Neural cell (in vitro differentiated cells): ENCODE results near the gene CST11. TPM values are rescaled to one million over a fixed set of nuclear protein-coding genes. Genes with fewer than 3 reads are reported as not detected.

Experiments used
- H2AFZ ChIP-seq: fragments of 200-600, 300-800 bp; sonication (generic), shearing (Covaris generic); 2 replicates; pipeline ENCODE4 v1.6.0; 2014; ENCODE audit warnings: low read depth, mild to moderate bottlenecking, antibody characterized with exemption, low read length, moderate library complexity
- H3F3A ChIP-seq: fragments of 200-600 bp; shearing (Covaris generic); 2 replicates; pipeline ENCODE4 v1.6.1; 2016; ENCODE audit warnings: mild to moderate bottlenecking, moderate library complexity, mixed read lengths, antibody characterized with exemption, low read length; ENCODE audit not compliant: insufficient read depth, poor library complexity, severe bottlenecking
- H3K27ac ChIP-seq: fragments of 200-600, 300-800 bp; sonication (generic), shearing (Covaris generic); 2 replicates; pipeline ENCODE4 v1.5.1; 2014; ENCODE audit warnings: mild to moderate bottlenecking, low read length, moderate library complexity
- H3K27me3 ChIP-seq: fragments of 300-800, 200-600 bp; sonication (generic), shearing (Covaris generic); 2 replicates; pipeline ENCODE4 v1.6.0; 2014; ENCODE audit warnings: mild to moderate bottlenecking, low read depth, low read length, moderate library complexity; ENCODE audit not compliant: insufficient read depth
- H3K36me3 ChIP-seq: fragments of 300-800, 200-600 bp; sonication (generic), shearing (Covaris generic); 2 replicates; pipeline ENCODE4 v1.5.1; 2014; ENCODE audit warnings: mild to moderate bottlenecking, antibody characterized with exemption, low read length, moderate library complexity; ENCODE audit not compliant: insufficient read depth
- H3K4me2 ChIP-seq: fragments of 300-800, 200-600 bp; sonication (generic), shearing (Covaris generic); 2 replicates; pipeline ENCODE4 v1.6.0; 2014; ENCODE audit warnings: mild to moderate bottlenecking, low read length
- H3K4me3 ChIP-seq: fragments of 300-800, 200-600 bp; sonication (generic), shearing (Covaris generic); 2 replicates; pipeline ENCODE4 v1.5.1; 2014; ENCODE audit warnings: mild to moderate bottlenecking, low read length, moderate library complexity
- H3K79me2 ChIP-seq: fragments of 200-600 bp; shearing (Covaris generic); replicated peaks from 2 replicates; pipeline ENCODE4 v1.6.0; 2014; ENCODE audit warnings: mild to moderate bottlenecking, low read length, moderate library complexity; ENCODE audit not compliant: insufficient read depth
- H3K9ac ChIP-seq: fragments of 300-800, 200-600 bp; sonication (generic), shearing (Covaris generic); 2 replicates; pipeline ENCODE4 v1.6.1; 2016; ENCODE audit warnings: mild to moderate bottlenecking, low read length, mixed read lengths
- H3K9me2 ChIP-seq: fragments of 200-600 bp; shearing (Covaris generic); 2 replicates; pipeline ENCODE4 v1.6.1; 2016; ENCODE audit warnings: mild to moderate bottlenecking, low read length, mixed read lengths; ENCODE audit not compliant: insufficient read depth
- H3K9me3 ChIP-seq: fragments of 200-600, 300-800 bp; sonication (generic), shearing (Covaris generic); 2 replicates; pipeline ENCODE4 v1.6.1; 2016; ENCODE audit warnings: mild to moderate bottlenecking, mixed run types, low read length, moderate library complexity, mixed read lengths
- H4K20me1 ChIP-seq: fragments of 200-600 bp; shearing (Covaris generic); 2 replicates; pipeline ENCODE4 v1.6.1; 2016; ENCODE audit warnings: mild to moderate bottlenecking, mixed run types; ENCODE audit not compliant: insufficient read depth
- EP300 ChIP-seq: fragments of 450-650 bp; conservative IDR thresholded peaks from 2 replicates; pipeline ENCODE4 v1.6.1; 2014; ENCODE audit warnings: antibody characterized with exemption, mild to moderate bottlenecking, moderate library complexity; ENCODE audit not compliant: poor library complexity, severe bottlenecking
- EZH2 ChIP-seq: fragments of 200-600, 300-800 bp; shearing (Covaris generic), sonication (generic); IDR thresholded peaks from 2 replicates; pipeline ENCODE4 v1.6.1; 2014; ENCODE audit warnings: antibody characterized with exemption, low read length, borderline replicate concordance, mild to moderate bottlenecking; ENCODE audit not compliant: insufficient read depth, poor library complexity, severe bottlenecking
- MXI1 ChIP-seq: fragments of 450-650 bp; conservative IDR thresholded peaks from 2 replicates; pipeline ENCODE4 v1.6.1; 2014; ENCODE audit warnings: antibody characterized with exemption, mild to moderate bottlenecking; ENCODE audit not compliant: poor library complexity, severe bottlenecking
- POLR2AphosphoS5 ChIP-seq: IDR thresholded peaks from 2 replicates; pipeline ENCODE4 v1.6.1; 2012
- RAD21 ChIP-seq: fragments of 450-650 bp; conservative IDR thresholded peaks from 2 replicates; pipeline ENCODE4 v1.6.1; 2014; ENCODE audit warnings: antibody characterized with exemption, mild to moderate bottlenecking, moderate library complexity
- SMC3 ChIP-seq: fragments of 450-650 bp; conservative IDR thresholded peaks from 2 replicates; pipeline ENCODE4 v1.6.1; 2014; ENCODE audit warnings: antibody characterized with exemption, mild to moderate bottlenecking, moderate library complexity; ENCODE audit not compliant: poor library complexity
- TAF1 ChIP-seq: IDR thresholded peaks from 2 replicates; pipeline ENCODE4 v1.6.1; 2012; ENCODE audit warnings: low read depth
- polyA plus RNA-seq: library from polyadenylated mRNA; depleted of rRNA; stranded (reverse); fragments of >200 nt; gene quantifications from 2 replicates; pipeline ENCODE4 v1.2.3, GENCODE V29; 2014
- TF ChIP-seq, protein P1 (sequence below): fragments of 450-650 bp; IDR thresholded peaks from 2 replicates; pipeline ENCODE4 v1.5.1; 2014; ENCODE audit warnings: antibody characterized with exemption, mild to moderate bottlenecking, moderate library complexity; ENCODE audit not compliant: poor library complexity, severe bottlenecking
- TF ChIP-seq, protein P2 (sequence below): IDR thresholded peaks from 2 replicates; pipeline ENCODE4 v1.6.1; 2012; ENCODE audit warnings: borderline replicate concordance

CST11 gene
- polyA plus RNA-seq, 1 donor from 2014 or later = not detected

DNA sequence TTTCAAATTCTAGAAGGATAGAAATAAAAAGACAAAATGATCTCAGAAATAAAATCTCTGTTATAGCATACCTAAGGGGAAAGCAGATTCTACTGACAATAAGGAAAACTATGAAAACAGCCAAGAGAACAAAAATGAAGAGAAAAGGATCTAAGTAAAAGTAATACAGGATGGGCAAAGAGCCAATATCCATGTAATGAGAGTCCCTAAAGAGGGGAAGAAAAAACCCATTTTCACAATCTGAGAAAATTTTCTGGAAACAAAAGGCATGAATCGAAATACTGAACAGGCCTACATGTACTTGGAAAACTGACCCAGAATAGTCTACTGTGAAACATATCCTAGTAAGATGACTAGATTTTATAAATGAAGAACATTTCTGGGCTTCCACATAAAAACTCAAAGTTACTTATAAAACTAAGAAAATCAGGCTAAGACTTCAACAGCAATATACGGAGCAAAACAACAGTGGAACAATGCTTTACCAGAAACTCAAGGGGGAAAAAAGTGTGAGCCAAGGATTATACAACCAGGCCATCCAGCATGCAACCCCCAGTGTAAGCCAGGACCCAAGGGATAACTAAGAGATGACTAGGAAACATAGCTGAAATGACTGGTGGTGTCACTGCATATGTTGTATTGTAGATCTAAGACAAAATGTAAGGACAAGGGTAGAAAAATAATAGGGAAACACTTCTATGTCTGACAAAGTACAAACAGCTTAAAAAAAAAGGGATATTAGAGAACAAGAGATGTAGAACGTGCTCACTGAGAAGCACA lies 41.6 kb downstream of the CST11 start:
- no peak overlapping the region for H2AFZ ChIP-seq
- H4K20me1 ChIP-seq = no peaks in the 10 kb centered on the region
- H3K9ac ChIP-seq = no peak overlapping the region
- H3K79me2 ChIP-seq = peaks cover 39% of the 10 kb centered on the region
- no peak overlapping the region for H3K4me2 ChIP-seq
- H3K27me3 ChIP-seq = no peaks in the 10 kb centered on the region
- H3F3A ChIP-seq = no peaks in the 10 kb centered on the region
- H3K4me3 ChIP-seq = no peak overlapping the region
- no peaks in the 10 kb centered on the region for H3K9me3 ChIP-seq
- TF ChIP-seq TAF1 (no peak), POLR2AphosphoS5 (no peak), MXI1 (no peak)
- TF ChIP-seq, protein P1, sequence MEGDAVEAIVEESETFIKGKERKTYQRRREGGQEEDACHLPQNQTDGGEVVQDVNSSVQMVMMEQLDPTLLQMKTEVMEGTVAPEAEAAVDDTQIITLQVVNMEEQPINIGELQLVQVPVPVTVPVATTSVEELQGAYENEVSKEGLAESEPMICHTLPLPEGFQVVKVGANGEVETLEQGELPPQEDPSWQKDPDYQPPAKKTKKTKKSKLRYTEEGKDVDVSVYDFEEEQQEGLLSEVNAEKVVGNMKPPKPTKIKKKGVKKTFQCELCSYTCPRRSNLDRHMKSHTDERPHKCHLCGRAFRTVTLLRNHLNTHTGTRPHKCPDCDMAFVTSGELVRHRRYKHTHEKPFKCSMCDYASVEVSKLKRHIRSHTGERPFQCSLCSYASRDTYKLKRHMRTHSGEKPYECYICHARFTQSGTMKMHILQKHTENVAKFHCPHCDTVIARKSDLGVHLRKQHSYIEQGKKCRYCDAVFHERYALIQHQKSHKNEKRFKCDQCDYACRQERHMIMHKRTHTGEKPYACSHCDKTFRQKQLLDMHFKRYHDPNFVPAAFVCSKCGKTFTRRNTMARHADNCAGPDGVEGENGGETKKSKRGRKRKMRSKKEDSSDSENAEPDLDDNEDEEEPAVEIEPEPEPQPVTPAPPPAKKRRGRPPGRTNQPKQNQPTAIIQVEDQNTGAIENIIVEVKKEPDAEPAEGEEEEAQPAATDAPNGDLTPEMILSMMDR = no peak
- TF ChIP-seq, protein P2, sequence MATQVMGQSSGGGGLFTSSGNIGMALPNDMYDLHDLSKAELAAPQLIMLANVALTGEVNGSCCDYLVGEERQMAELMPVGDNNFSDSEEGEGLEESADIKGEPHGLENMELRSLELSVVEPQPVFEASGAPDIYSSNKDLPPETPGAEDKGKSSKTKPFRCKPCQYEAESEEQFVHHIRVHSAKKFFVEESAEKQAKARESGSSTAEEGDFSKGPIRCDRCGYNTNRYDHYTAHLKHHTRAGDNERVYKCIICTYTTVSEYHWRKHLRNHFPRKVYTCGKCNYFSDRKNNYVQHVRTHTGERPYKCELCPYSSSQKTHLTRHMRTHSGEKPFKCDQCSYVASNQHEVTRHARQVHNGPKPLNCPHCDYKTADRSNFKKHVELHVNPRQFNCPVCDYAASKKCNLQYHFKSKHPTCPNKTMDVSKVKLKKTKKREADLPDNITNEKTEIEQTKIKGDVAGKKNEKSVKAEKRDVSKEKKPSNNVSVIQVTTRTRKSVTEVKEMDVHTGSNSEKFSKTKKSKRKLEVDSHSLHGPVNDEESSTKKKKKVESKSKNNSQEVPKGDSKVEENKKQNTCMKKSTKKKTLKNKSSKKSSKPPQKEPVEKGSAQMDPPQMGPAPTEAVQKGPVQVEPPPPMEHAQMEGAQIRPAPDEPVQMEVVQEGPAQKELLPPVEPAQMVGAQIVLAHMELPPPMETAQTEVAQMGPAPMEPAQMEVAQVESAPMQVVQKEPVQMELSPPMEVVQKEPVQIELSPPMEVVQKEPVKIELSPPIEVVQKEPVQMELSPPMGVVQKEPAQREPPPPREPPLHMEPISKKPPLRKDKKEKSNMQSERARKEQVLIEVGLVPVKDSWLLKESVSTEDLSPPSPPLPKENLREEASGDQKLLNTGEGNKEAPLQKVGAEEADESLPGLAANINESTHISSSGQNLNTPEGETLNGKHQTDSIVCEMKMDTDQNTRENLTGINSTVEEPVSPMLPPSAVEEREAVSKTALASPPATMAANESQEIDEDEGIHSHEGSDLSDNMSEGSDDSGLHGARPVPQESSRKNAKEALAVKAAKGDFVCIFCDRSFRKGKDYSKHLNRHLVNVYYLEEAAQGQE = no peak
- H3K27ac ChIP-seq = no peak overlapping the region
- no peaks in the 10 kb centered on the region for H3K36me3 ChIP-seq
- no peaks in the 10 kb centered on the region for H3K9me2 ChIP-seq

DNA sequence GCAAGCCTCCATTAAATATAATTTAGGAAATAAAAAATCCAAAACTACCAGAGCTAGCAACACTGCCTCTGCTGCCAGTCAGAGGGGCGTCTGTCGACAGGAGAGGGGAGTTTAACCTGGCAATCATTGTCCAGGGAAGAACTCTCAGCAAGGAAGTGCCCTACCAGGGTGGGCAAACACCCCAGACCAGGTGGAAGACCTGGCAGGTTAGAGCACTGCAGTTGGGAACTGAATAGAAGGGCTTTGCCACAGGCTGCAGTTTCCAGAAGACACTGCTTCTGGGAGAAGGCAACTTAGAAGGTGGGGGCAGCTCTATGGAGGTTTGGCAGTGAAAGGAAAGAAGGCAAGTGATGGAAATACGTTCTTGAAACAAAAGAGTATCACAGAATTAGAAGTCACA lies 42.9 kb downstream of the CST11 start:
- Histone ChIP-seq H3K27me3 (no peaks in the 10 kb centered on the region), H4K20me1 (no peaks in the 10 kb centered on the region), H3K4me2 (no peak overlapping the region), H3K79me2 (peaks cover 39% of the 10 kb centered on the region), H3K9me2 (no peaks in the 10 kb centered on the region), H3K36me3 (no peaks in the 10 kb centered on the region), H3K27ac (no peak overlapping the region), H3K9me3 (no peaks in the 10 kb centered on the region), H3F3A (no peaks in the 10 kb centered on the region), H3K9ac (no peak overlapping the region), H2AFZ (no peak overlapping the region), H3K4me3 (no peak overlapping the region)
- TF ChIP-seq MXI1 (no peak), SMC3 (no peak), POLR2AphosphoS5 (no peak), EP300 (no peak), RAD21 (no peak), TAF1 (no peak), EZH2 (no peak)
- TF ChIP-seq, protein P1 = no peak
- TF ChIP-seq, protein P2 = no peak
